H1 (cell line): ENCODE results near the gene NELL1. TPM values are rescaled to one million over a fixed set of nuclear protein-coding genes. Genes with fewer than 3 reads are reported as not detected.

ENCODE experiments used
- CTCF ChIA-PET: fragments of 300-600 bp; sonication (Branson Sonifier 250); formaldehyde crosslinking; loops from one replicate; lab custom pipeline; 2021; ENCODE audit not compliant: partially characterized antibody; lab: Charles Lee
- POLR2A ChIA-PET: fragments of 300-600 bp; sonication (Branson Sonifier 250); formaldehyde crosslinking; loops from one replicate; lab custom pipeline; 2021; ENCODE audit warnings: inconsistent platforms; ENCODE audit not compliant: partially characterized antibody; lab: Charles Lee
- DNase-seq, 2 experiments: peaks; one replicate each; pipeline versions ENCODE4 v3.0.0 to v3.0.0-alpha.2; 2010 to 2022; ENCODE audit warnings: low spot score in 2 of 2, low read depth in 1 of 2, mixed read lengths in 1 of 2
- FAIRE-seq: peaks from 2 replicates; lab custom pipeline; 2011; peaks lifted over from hg19 to GRCh38; lab: Jason Lieb, UNC
- H2AFZ ChIP-seq: 2 replicates; pipeline ENCODE4 v1.8.1; 2012; ENCODE audit warnings: low read length, inconsistent platforms
- H2AK5ac ChIP-seq: 2 replicates; pipeline ENCODE4 v1.6.1; 2013; ENCODE audit warnings: low read depth, low read length
- H2BK120ac ChIP-seq: replicated peaks from 2 replicates; pipeline ENCODE3; 2013; ENCODE audit warnings: low read depth, low read length, inconsistent platforms
- H2BK12ac ChIP-seq: 2 replicates; pipeline ENCODE4 v1.6.1; 2013; ENCODE audit warnings: low read depth, low read length
- H2BK15ac ChIP-seq: 2 replicates; pipeline ENCODE4 v1.6.1; 2013; ENCODE audit warnings: low read length
- H2BK20ac ChIP-seq: 2 replicates; pipeline ENCODE4 v1.6.1; 2013; ENCODE audit warnings: low read length
- H2BK5ac ChIP-seq: 2 replicates; pipeline ENCODE4 v1.6.1; 2013; ENCODE audit warnings: low read depth, low read length
- H3K14ac ChIP-seq: 2 replicates; pipeline ENCODE4 v1.6.1; 2013; ENCODE audit warnings: inconsistent platforms; ENCODE audit not compliant: insufficient read length
- H3K18ac ChIP-seq: 2 replicates; pipeline ENCODE4 v1.6.1; 2013; ENCODE audit warnings: low read length; ENCODE audit errors: extremely low read depth
- H3K23ac ChIP-seq: 2 replicates; pipeline ENCODE4 v1.6.1; 2013; ENCODE audit warnings: inconsistent platforms; ENCODE audit not compliant: insufficient read length
- H3K23me2 ChIP-seq: 2 replicates; pipeline ENCODE4 v1.6.1; 2013; ENCODE audit warnings: low read depth, low read length
- H3K27ac ChIP-seq: 2 replicates; pipeline ENCODE4 v1.6.1; 2011; ENCODE audit warnings: low read depth, low read length, inconsistent platforms
- H3K27me3 ChIP-seq, 4 experiments: replicated peaks in 1 of 4; 1 replicate in 1 of 4; 2 replicates in 3 of 4; pipeline versions ENCODE4 v1.6.1 to v1.8.1; 2011 to 2013; ENCODE audit warnings: low read length in 3 of 4, mild to moderate bottlenecking in 3 of 4, inconsistent platforms in 2 of 4, mixed read lengths in 2 of 4, moderate library complexity in 1 of 4; ENCODE audit not compliant: control insufficient read depth in 3 of 4, insufficient read depth in 3 of 4; ENCODE audit errors: extremely low read depth in 1 of 4
- H3K36me3 ChIP-seq, 4 experiments: 2 replicates each; pipeline versions ENCODE4 v1.6.1 to v1.8.1; 2011 to 2013; ENCODE audit warnings: mild to moderate bottlenecking in 4 of 4, low read length in 3 of 4, moderate library complexity in 2 of 4, control low read depth in 1 of 4, inconsistent platforms in 1 of 4; ENCODE audit not compliant: insufficient read depth in 4 of 4, control insufficient read depth in 2 of 4
- H3K4ac ChIP-seq: replicated peaks from 2 replicates; pipeline ENCODE3; 2013; ENCODE audit warnings: low read length, low read depth, mixed read lengths, inconsistent platforms; ENCODE audit not compliant: insufficient read length
- H3K4me1 ChIP-seq, 4 experiments: replicated peaks in 1 of 4; 1 replicate in 1 of 4; 2 replicates in 3 of 4; pipeline versions ENCODE4 v1.6.1 to v1.8.1; 2011 to 2013; ENCODE audit warnings: low read length in 3 of 4, inconsistent platforms in 2 of 4, mixed read lengths in 1 of 4; ENCODE audit not compliant: insufficient read depth in 4 of 4, control insufficient read depth in 3 of 4
- H3K4me2 ChIP-seq, 2 experiments: 2 replicates each; pipeline versions ENCODE4 v1.6.1 to v1.8.1; 2011 to 2013; ENCODE audit warnings: low read depth in 2 of 2, low read length in 2 of 2, control low read depth in 1 of 2, inconsistent platforms in 1 of 2, mild to moderate bottlenecking in 1 of 2; ENCODE audit not compliant: insufficient read depth in 1 of 2
- H3K4me3 ChIP-seq, 4 experiments: fragments of 200-600, 300-600 bp in 1 of 4; sonication (generic), shearing (Covaris generic), sonication (Bioruptor Twin) in 1 of 4; 2 replicates each; pipeline versions ENCODE4 v1.5.1 to v1.8.1; 2011 to 2016; ENCODE audit warnings: low read length in 4 of 4, low read depth in 3 of 4, control low read depth in 2 of 4, inconsistent platforms in 2 of 4, mild to moderate bottlenecking in 2 of 4, mixed read lengths in 1 of 4, moderate library complexity in 1 of 4; ENCODE audit not compliant: insufficient read depth in 2 of 4; ENCODE audit errors: extremely low read depth in 1 of 4
- H3K56ac ChIP-seq: replicated peaks from 2 replicates; pipeline ENCODE3; 2013; ENCODE audit warnings: low read depth, mild to moderate bottlenecking, mixed read lengths, low read length, inconsistent platforms; ENCODE audit not compliant: insufficient read length
- H3K79me1 ChIP-seq: 2 replicates; pipeline ENCODE4 v1.6.1; 2013; ENCODE audit warnings: low read depth, low read length, control low read depth
- H3K79me2 ChIP-seq, 2 experiments: 2 replicates each; pipeline versions ENCODE4 v1.6.1 to v1.8.1; 2012 to 2013; ENCODE audit warnings: low read length in 2 of 2, mild to moderate bottlenecking in 2 of 2, inconsistent platforms in 1 of 2; ENCODE audit not compliant: insufficient read depth in 2 of 2, control insufficient read depth in 1 of 2
- H3K9ac ChIP-seq, 4 experiments: replicated peaks in 1 of 4; 1 replicate in 1 of 4; 2 replicates in 3 of 4; pipeline versions ENCODE4 v1.6.1 to v1.8.1; 2011 to 2013; ENCODE audit warnings: low read depth in 3 of 4, low read length in 3 of 4, control low read depth in 2 of 4, mild to moderate bottlenecking in 2 of 4, moderate library complexity in 2 of 4, inconsistent platforms in 1 of 4; ENCODE audit errors: extremely low read depth in 1 of 4
- H3K9me3 ChIP-seq, 2 experiments: 2 replicates each; pipeline versions ENCODE4 v1.6.1 to v1.8.1; 2012 to 2013; ENCODE audit warnings: mild to moderate bottlenecking in 2 of 2, moderate library complexity in 2 of 2, control low read depth in 1 of 2, inconsistent platforms in 1 of 2, low read depth in 1 of 2, low read length in 1 of 2, mixed read lengths in 1 of 2; ENCODE audit not compliant: insufficient read depth in 2 of 2
- H4K20me1 ChIP-seq, 2 experiments: replicated peaks in 1 of 2; 2 replicates each; pipeline versions ENCODE3 to v1.8.1; 2011 to 2013; ENCODE audit warnings: inconsistent platforms in 2 of 2, low read length in 2 of 2, mild to moderate bottlenecking in 1 of 2; ENCODE audit not compliant: insufficient read depth in 2 of 2, control insufficient read depth in 1 of 2
- H4K5ac ChIP-seq: 2 replicates; pipeline ENCODE4 v1.6.1; 2013; ENCODE audit warnings: low read length, low read depth, mixed read lengths, inconsistent platforms; ENCODE audit not compliant: insufficient read length
- H4K8ac ChIP-seq: 2 replicates; pipeline ENCODE4 v1.8.0; 2013; ENCODE audit warnings: mild to moderate bottlenecking, moderate library complexity, low read length, inconsistent platforms; ENCODE audit not compliant: insufficient read depth; ENCODE audit errors: extremely low read depth
- H4K91ac ChIP-seq: replicated peaks from 2 replicates; pipeline ENCODE3; 2013; ENCODE audit warnings: low read length, mixed read lengths, inconsistent platforms; ENCODE audit not compliant: insufficient read length
- ASH2L ChIP-seq: fragments of 200-600, 300-600 bp; sonication (generic); IDR thresholded peaks from one replicate; pipeline ENCODE4 v1.7.1; 2017; ENCODE audit warnings: low read length
- CREB1 ChIP-seq: IDR thresholded peaks from 2 replicates; pipeline ENCODE4 v1.6.1; 2012; ENCODE audit warnings: inconsistent platforms
- GABPA ChIP-seq: IDR thresholded peaks from 2 replicates; pipeline ENCODE4 v1.6.1; 2011; ENCODE audit warnings: mild to moderate bottlenecking, low read length, moderate library complexity, borderline replicate concordance; ENCODE audit not compliant: insufficient read depth
- JUND ChIP-seq: IDR thresholded peaks from 2 replicates; pipeline ENCODE4 v1.6.1; 2011; ENCODE audit warnings: mild to moderate bottlenecking, improper control_type of control experiment, low read length
- PHF8 ChIP-seq: fragments of 200-600 bp; sonication (generic); conservative IDR thresholded peaks from 2 replicates; pipeline ENCODE4 v1.7.1; 2012; ENCODE audit warnings: low read depth, mild to moderate bottlenecking, inconsistent platforms, low read length, moderate library complexity
- POLR2A ChIP-seq, 2 experiments: IDR thresholded peaks; 1 replicate in 1 of 2; 2 replicates in 1 of 2; pipeline ENCODE4 v1.6.1; 2011; ENCODE audit warnings: low read depth in 2 of 2, low read length in 2 of 2, mild to moderate bottlenecking in 2 of 2; ENCODE audit errors: control extremely low read depth in 1 of 2
- SP1 ChIP-seq: IDR thresholded peaks from 2 replicates; pipeline ENCODE4 v1.6.1; 2011; ENCODE audit warnings: low read depth, low read length
- SP2 ChIP-seq: IDR thresholded peaks from 2 replicates; pipeline ENCODE4 v1.6.1; 2012; ENCODE audit warnings: mild to moderate bottlenecking, low read length, inconsistent platforms
- SRF ChIP-seq: IDR thresholded peaks from 2 replicates; pipeline ENCODE4 v1.6.1; 2011; ENCODE audit warnings: mild to moderate bottlenecking, low read depth, low read length, moderate library complexity
- TAF1 ChIP-seq: IDR thresholded peaks from 2 replicates; pipeline ENCODE4 v1.6.1; 2011; ENCODE audit warnings: mild to moderate bottlenecking, low read depth, low read length
- polyA plus RNA-seq, 7 experiments: library from polyadenylated mRNA; depleted of rRNA in 3 of 7; stranded (reverse) in 5 of 7; unstranded in 2 of 7; fragments of >200 nt in 5 of 7; fragments of 200-250 nt in 2 of 7; gene quantifications; 1 replicate in 5 of 7; 2 replicates in 1 of 7; 4 replicates in 1 of 7; pipeline versions ENCODE4 v1.2.1 to v1.2.3, GENCODE V29; 2011 to 2013; ENCODE audit warnings: missing spikeins in 2 of 7, mixed read lengths in 2 of 7
- total RNA-seq: library from RNA; stranded (reverse); fragmentation: NEBNext Ultra II Directional; extraction: Animal tissue kit (Norgen Biotek cat#: 25700); gene quantifications from 2 replicates; pipeline ENCODE4 v1.2.1, GENCODE V29; 2021
- TF ChIP-seq, protein P1 (sequence below): IDR thresholded peaks from 2 replicates; pipeline ENCODE4 v1.6.1; 2012; ENCODE audit warnings: inconsistent platforms
- TF ChIP-seq, protein P2 (sequence below): IDR thresholded peaks from 2 replicates; pipeline ENCODE4 v1.6.1; 2011; ENCODE audit warnings: low read depth, mild to moderate bottlenecking, low read length; ENCODE audit not compliant: insufficient read depth

The NELL1 gene
- total and polyA plus RNA-seq, 2 of the 8 experiments (the other 6 are each of a cell fraction or from before 2014, with no cell fraction given) = 0.21 TPM; not detected in 1

DNA sequence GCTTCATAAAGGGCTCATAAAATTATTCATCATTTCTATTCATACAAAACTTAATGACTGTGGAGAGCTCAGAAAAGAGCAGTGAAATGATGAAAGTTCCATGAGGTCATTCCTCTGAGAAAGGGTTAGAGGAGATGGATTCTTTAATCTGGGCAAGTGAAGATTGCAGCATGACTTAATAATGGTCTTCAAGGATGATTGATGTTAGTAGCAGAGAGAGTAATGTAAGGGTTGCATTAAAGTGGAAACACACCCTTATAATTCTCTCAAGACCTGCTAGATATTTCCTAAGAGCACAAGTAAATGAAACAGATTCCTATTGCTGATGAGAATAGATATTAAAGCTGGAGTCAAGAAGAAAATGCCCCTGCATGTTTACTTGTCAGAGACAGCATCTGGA lies 811.9 kb downstream of the NELL1 start:
- Histone ChIP-seq H3K9ac (no peak overlapping the region), H3K79me1 (no peaks in the 10 kb centered on the region), H4K8ac (no peak overlapping the region), H2BK15ac (no peak overlapping the region), H2BK5ac (no peak overlapping the region), H3K23me2 (no peaks in the 10 kb centered on the region), H3K9me3 (no peaks in the 10 kb centered on the region), H2AFZ (no peak overlapping the region; the same call in 1 of the 2 replicates), H2BK12ac (no peak overlapping the region), H2BK120ac (no peak overlapping the region), H3K4me1 (peaks cover 5 to 7% (median 6%) of the 10 kb centered on the region in 4 experiments; a peak in 3 of 7 replicates), H2AK5ac (no peak overlapping the region), H3K23ac (no peak overlapping the region), H4K91ac (no peak overlapping the region), H3K4ac (no peak overlapping the region), H3K18ac (no peak overlapping the region), H3K79me2 (no peaks in the 10 kb centered on the region), H3K4me3 (no peak overlapping the region), H3K4me2 (no peak overlapping the region), H3K36me3 (no peaks in the 10 kb centered on the region), H3K56ac (no peak overlapping the region), H4K5ac (no peak overlapping the region), H3K27me3 (peaks cover 0 to 1% (median 0%) of the 10 kb centered on the region in 4 experiments; a peak in 1 of 7 replicates), H2BK20ac (no peak overlapping the region), H3K14ac (no peak overlapping the region), H3K27ac (no peak overlapping the region), H4K20me1 (no peaks in the 10 kb centered on the region)
- DNase-seq (no peak), FAIRE-seq (no peak)
- CTCF ChIA-PET = interaction anchor here (1.3 kb wide), 1 partner anchor 30 kb away, joined by 6 read pairs; no protein-coding TSS in a partner anchor
- POLR2A ChIA-PET = interaction anchor here (0.6 kb wide), 1 partner anchor 8 kb away, joined by 3 read pairs; no protein-coding TSS in a partner anchor
- TF ChIP-seq TAF1 (no peak), SP1 (no peak), GABPA (no peak), SRF (no peak), ASH2L (no peak), PHF8 (no peak), POLR2A (IDR thresholded peaks at IDR 0.05; ENCODE audit: control extremely low read depth in 1 of 2, low read depth in 2 of 2, low read length in 2 of 2) (no peak), JUND (no peak), SP2 (no peak), CREB1 (no peak)
- TF ChIP-seq, protein P1, sequence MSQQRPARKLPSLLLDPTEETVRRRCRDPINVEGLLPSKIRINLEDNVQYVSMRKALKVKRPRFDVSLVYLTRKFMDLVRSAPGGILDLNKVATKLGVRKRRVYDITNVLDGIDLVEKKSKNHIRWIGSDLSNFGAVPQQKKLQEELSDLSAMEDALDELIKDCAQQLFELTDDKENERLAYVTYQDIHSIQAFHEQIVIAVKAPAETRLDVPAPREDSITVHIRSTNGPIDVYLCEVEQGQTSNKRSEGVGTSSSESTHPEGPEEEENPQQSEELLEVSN = no peak
- TF ChIP-seq, protein P2, sequence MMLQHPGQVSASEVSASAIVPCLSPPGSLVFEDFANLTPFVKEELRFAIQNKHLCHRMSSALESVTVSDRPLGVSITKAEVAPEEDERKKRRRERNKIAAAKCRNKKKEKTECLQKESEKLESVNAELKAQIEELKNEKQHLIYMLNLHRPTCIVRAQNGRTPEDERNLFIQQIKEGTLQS = no peak
